Gastrocnemius medialis (tissue), 4 donors: Measurements from ENCODE around the gene TNIP2. TPM values are rescaled to one million over a fixed set of nuclear protein-coding genes. Genes with fewer than 3 reads are reported as not detected.
"Not testable (repeated sequence)": the region's sequence is repeated elsewhere in the genome, so short reads cannot be mapped to it uniquely, and the experiment has no call there.

ENCODE experiments used
- ATAC-seq, 2 donors: fragments of 150-250 bp; one replicate each; pipeline ENCODE4 v1.9.1; 2016
- DNase-seq, 2 donors: peaks; one replicate each; pipeline ENCODE4 v3.0.0-alpha.2; 2019
- H3K27ac ChIP-seq, 4 donors: fragments of 200-600 bp; sonication (generic); 1 replicate in 1 of 4; 2 replicates in 3 of 4; pipeline ENCODE4 v1.5.1; 2016 to 2018; ENCODE audit warnings: mild to moderate bottlenecking in 2 of 4, moderate library complexity in 1 of 4
- H3K27me3 ChIP-seq, 3 donors: fragments of 200-600 bp; sonication (generic) in 2 of 3; 1 replicate in 1 of 3; 2 replicates in 2 of 3; pipeline versions ENCODE4 v1.5.1 to v1.6.0; 2016 to 2019; ENCODE audit warnings: mild to moderate bottlenecking in 1 of 3, moderate library complexity in 1 of 3
- H3K36me3 ChIP-seq, 2 donors: fragments of 200-600 bp; sonication (generic) in 1 of 2; one replicate each; pipeline ENCODE4 v1.5.1; 2017 to 2018
- H3K4me1 ChIP-seq, 2 donors: fragments of 200-600 bp; sonication (generic) in 1 of 2; one replicate each; pipeline ENCODE4 v1.5.1; 2016 to 2017; ENCODE audit warnings: mild to moderate bottlenecking in 2 of 2
- H3K4me3 ChIP-seq, 4 donors: fragments of 200-600 bp; sonication (generic) in 3 of 4; 1 replicate in 1 of 4; 2 replicates in 3 of 4; pipeline ENCODE4 v1.5.1; 2016 to 2019; ENCODE audit warnings: mild to moderate bottlenecking in 2 of 4
- H3K9me3 ChIP-seq, 3 donors: fragments of 200-600 bp; sonication (generic) in 2 of 3; 1 replicate in 1 of 3; 2 replicates in 2 of 3; pipeline ENCODE4 v1.5.1; 2016 to 2019
- CTCF ChIP-seq, 5 experiments: fragments of 450-650 bp in 3 of 5; fragments of 200-600 bp in 2 of 5; sonication (generic) in 2 of 5; IDR thresholded peaks in 4 of 5; conservative IDR thresholded peaks in 1 of 5; 1 replicate in 4 of 5; 2 replicates in 1 of 5; pipeline ENCODE4 v1.5.1; 2016 to 2019; ENCODE audit warnings: antibody characterized with exemption in 5 of 5, mild to moderate bottlenecking in 3 of 5, moderate library complexity in 3 of 5
- POLR2A ChIP-seq, 2 donors: fragments of 450-650 bp; IDR thresholded peaks; one replicate each; pipeline ENCODE4 v1.6.1; 2017; ENCODE audit warnings: antibody characterized with exemption in 2 of 2, mild to moderate bottlenecking in 2 of 2, moderate library complexity in 2 of 2
- in situ Hi-C, 4 donors: fragments of 200-750 bp; cut with MboI; loops; one replicate each; pipeline versions ENCODE4 v1.15.0 to v1.8.0; 2017; ENCODE audit warnings: low sequenced_read_pairs in 4 of 4
- intact Hi-C: fragments of 100-400 bp; cut with DNase I; formaldehyde crosslinking; loops from one replicate; pipeline ENCODE4 v1.15.1; 2023; ENCODE audit warnings: low total_unique reads
- total RNA-seq, 4 donors: library from RNA; depleted of rRNA; stranded (reverse); fragments of >200 nt; gene quantifications; one replicate each; pipeline versions ENCODE4 v1.1.0 to v1.2.3, GENCODE V29; 2016

Gene TNIP2
- total RNA-seq, 4 donors from 2014 or later: 36.1 to 81.9 (median 66.5) TPM

DNA sequence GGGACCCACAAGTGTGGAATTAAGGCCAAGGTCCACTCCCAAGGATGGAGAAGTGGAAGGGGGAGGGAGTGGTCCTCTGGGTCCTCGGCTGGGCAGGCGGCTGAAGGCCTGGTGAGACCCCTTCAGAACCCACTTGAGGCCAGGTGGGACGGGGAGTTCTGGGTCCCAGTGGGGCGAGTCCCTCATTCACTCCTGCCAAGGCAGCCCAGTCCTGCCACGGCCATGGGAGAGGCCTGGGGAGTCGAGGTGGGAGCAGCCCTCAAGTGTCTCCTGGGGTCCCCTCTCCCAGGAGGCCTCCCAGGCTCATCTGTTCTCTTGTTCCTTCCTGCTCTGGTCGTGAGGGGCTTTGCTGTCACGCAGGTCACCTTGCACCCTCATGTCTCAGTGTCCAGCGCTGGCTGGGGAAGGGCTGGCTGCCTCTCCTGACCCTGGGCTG is 30.7 kb upstream of the TNIP2 start:
- Histone ChIP-seq H3K27me3 (no peaks in the 10 kb centered on the region), H3K4me1 (peaks cover 11 to 20% of the 10 kb centered on the region in 2 donors), H3K4me3 (no peak overlapping the region), H3K9me3 (no peaks in the 10 kb centered on the region), H3K27ac (peak overlapping the region; percentile 34 to 69 (median 56)), H3K36me3 (no peaks in the 10 kb centered on the region)
- DNase-seq: no peak
- TF ChIP-seq CTCF (IDR thresholded peaks at IDR 0.05 in 4 of 5, conservative IDR thresholded peaks at IDR 0.05 in 1 of 5) (no peak), POLR2A (IDR thresholded peaks at IDR 0.05) (no peak)
- ATAC-seq: no peak
- in situ Hi-C loops (no loop called here), intact Hi-C loops (no loop called here)

DNA sequence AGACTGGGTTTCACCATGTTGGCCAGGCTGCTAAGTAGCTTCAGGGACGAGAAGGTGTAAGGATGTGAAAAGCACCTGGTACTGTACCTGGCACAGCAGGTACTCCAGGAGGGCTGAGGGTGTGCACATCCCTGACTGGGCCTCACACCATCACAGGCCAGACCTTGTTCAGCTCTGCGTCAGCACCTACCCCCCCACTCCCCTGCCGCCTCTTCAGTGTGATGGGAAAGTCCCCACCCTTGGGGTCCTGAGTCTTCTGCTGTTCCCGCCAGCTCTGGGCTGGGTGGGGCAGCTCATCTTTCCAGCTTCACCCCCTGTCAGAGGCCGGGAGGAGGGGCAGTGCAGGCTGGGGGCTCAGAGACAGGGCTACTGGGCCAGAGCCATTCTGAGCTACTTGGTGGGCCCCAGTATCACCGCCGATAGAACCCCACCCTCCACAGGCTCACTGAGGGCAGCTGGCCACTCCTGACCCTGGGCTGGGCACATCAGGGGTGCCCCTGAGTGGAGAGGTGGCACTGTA is 30.1 kb upstream of the TNIP2 start:
- Histone ChIP-seq H3K9me3 (no peaks in the 10 kb centered on the region), H3K36me3 (no peaks in the 10 kb centered on the region), H3K27me3 (no peaks in the 10 kb centered on the region), H3K27ac (no peak overlapping the region), H3K4me3 (no peak overlapping the region), H3K4me1 (peaks cover 11 to 20% of the 10 kb centered on the region in 2 donors)
- in situ Hi-C loops (no loop called here), intact Hi-C loops (no loop called here)
- DNase-seq (no peak), ATAC-seq (no peak)
- TF ChIP-seq CTCF (IDR thresholded peaks at IDR 0.05 in 4 of 5, conservative IDR thresholded peaks at IDR 0.05 in 1 of 5) (no peak), POLR2A (IDR thresholded peaks at IDR 0.05) (no peak)

GRCh38 chr4:2785613-2786012 is 29.5 kb upstream of the TNIP2 start:
- Histone ChIP-seq H3K4me3 (no peak overlapping the region), H3K9me3 (no peaks in the 10 kb centered on the region), H3K36me3 (no peaks in the 10 kb centered on the region), H3K4me1 (peaks cover 11 to 20% of the 10 kb centered on the region in 2 donors), H3K27me3 (no peaks in the 10 kb centered on the region), H3K27ac (no peak overlapping the region)
- DNase-seq (no peak), ATAC-seq (peak in 1 of 2 donors; percentile 61)
- in situ Hi-C loops (no loop called here), intact Hi-C loops (no loop called here)
- TF ChIP-seq POLR2A (IDR thresholded peaks at IDR 0.05): no peak
- TF ChIP-seq CTCF (IDR thresholded peaks at IDR 0.05 in 4 of 5, conservative IDR thresholded peaks at IDR 0.05 in 1 of 5): no peak

GRCh38 chr4:2783790-2784189 is 27.7 kb upstream of the TNIP2 start:
- DNase-seq (no peak), ATAC-seq (no peak)
- in situ Hi-C loops: no loop called here
- Histone ChIP-seq H3K27ac (no peak overlapping the region), H3K27me3 (no peaks in the 10 kb centered on the region), H3K9me3 (no peaks in the 10 kb centered on the region), H3K36me3 (no peaks in the 10 kb centered on the region), H3K4me1 (peaks cover 11 to 19% of the 10 kb centered on the region in 2 donors), H3K4me3 (no peak overlapping the region)
- intact Hi-C loops: no loop called here
- TF ChIP-seq CTCF (IDR thresholded peaks at IDR 0.05 in 4 of 5, conservative IDR thresholded peaks at IDR 0.05 in 1 of 5) (no peak), POLR2A (IDR thresholded peaks at IDR 0.05) (no peak)

DNA sequence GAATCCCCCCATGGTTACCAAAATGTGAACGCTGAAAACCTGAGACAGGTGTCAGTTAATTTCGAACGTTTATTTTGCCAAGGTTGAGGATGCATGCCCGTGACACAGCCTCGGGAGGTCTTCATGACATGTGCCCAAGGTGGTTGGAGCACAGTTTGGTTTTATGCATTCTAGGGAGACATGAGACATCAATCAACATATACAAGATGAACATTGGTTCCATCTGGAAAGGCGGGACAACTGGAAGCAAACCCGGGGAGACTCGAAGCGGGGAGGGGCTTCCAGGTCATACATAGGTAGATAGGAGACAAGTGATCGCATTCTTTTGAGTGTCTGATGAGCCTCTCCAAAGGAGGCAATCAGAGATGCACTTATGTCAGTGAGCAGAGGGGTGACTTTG is 25.8 kb upstream of the TNIP2 start:
- Histone ChIP-seq H3K9me3 (no peaks in the 10 kb centered on the region), H3K27me3 (no peaks in the 10 kb centered on the region), H3K4me1 (peaks cover 0 to 2% of the 10 kb centered on the region in 2 donors), H3K36me3 (no peaks in the 10 kb centered on the region), H3K27ac (no peak overlapping the region), H3K4me3 (no peak overlapping the region)
- no peak for DNase-seq
- in situ Hi-C loops (no loop called here), intact Hi-C loops (no loop called here)
- no peak for ATAC-seq
- TF ChIP-seq POLR2A (IDR thresholded peaks at IDR 0.05): no peak
- TF ChIP-seq CTCF (IDR thresholded peaks at IDR 0.05 in 4 of 5, conservative IDR thresholded peaks at IDR 0.05 in 1 of 5): no peak

GRCh38 chr4:2780643-2781042 is 24.5 kb upstream of the TNIP2 start:
- intact Hi-C loops, H3K4me1 ChIP-seq, ATAC-seq, DNase-seq, H3K27me3 ChIP-seq, H3K9me3 ChIP-seq, H3K36me3 ChIP-seq, in situ Hi-C loops, H3K4me3 ChIP-seq, H3K27ac ChIP-seq: not testable (repeated sequence)
